ENCODE data around the gene ANAPC10.

- TF ChIP-seq CTCF (IDR thresholded peaks at IDR 0.05) (no peak), POLR2A (IDR thresholded peaks at IDR 0.05) (no peak)
Measured at GRCh38 chr4:145045180-145045579, 52.8 kb downstream of the ANAPC10 start.
